ENCODE measurements around the gene NUP107.

DNA sequence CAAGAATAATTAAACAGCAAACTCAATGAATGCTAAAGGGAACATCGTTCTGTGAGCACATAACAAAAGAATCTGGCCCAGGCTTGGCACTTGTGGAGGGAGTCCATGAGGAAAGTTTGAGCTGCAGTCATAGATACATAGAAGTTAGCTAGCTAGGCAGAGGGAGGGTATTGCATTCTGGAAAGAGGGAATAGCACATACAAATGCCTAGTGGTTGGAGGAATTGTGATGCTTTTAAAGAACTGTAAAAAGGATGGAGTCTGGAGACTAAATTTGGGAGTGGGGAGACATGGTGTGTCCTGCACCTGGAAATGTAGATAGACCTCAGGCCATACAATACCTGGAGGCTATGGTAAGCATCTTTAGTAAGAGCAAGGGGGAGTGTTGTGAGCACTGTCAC lies 83.2 kb downstream of the NUP107 start:
- TF ChIP-seq CTCF (IDR thresholded peaks at IDR 0.05) (no peak), POLR2A (IDR thresholded peaks at IDR 0.05) (no peak), EP300 (IDR thresholded peaks at IDR 0.05) (no peak)

Data from ovary (tissue), 3 donors.